ENCODE results near the gene ARHGAP28. TPM values are rescaled to one million over a fixed set of nuclear protein-coding genes. Genes with fewer than 3 reads are reported as not detected.

Gene ARHGAP28
- total and polyA plus RNA-seq, 4 experiments from 2014 or later, result not detected

GRCh38 chr18:6712401-6712800, 17.1 kb upstream of the ARHGAP28 start:
- no peak overlapping the region for H3K4me3 Mint-ChIP-seq
- no peaks in the 10 kb centered on the region for H3K9me3 ChIP-seq (ENCODE audit: control insufficient read depth in 1 of 2, low read length in 2 of 2)
- H3K27me3 Mint-ChIP-seq, result no peaks in the 10 kb centered on the region
- H3K4me1 ChIP-seq (ENCODE audit: insufficient read depth, low read length), result no peaks in the 10 kb centered on the region
- H3K36me3 ChIP-seq (ENCODE audit: insufficient read depth, low read length), result no peaks in the 10 kb centered on the region
- CTCF ChIA-PET (ENCODE audit: partially characterized antibody), result no interaction called here
- no peak overlapping the region for H3K27ac Mint-ChIP-seq
- POLR2A ChIA-PET (ENCODE audit: partially characterized antibody), result no interaction called here
- peaks cover 0 to 9% (median 3%) of the 10 kb centered on the region in 8 donors for H3K9me3 Mint-ChIP-seq
- no peak for DNase-seq
- no peak overlapping the region for H3K27ac ChIP-seq (ENCODE audit: low read depth, low read length)
- no peaks in the 10 kb centered on the region for H3K4me1 Mint-ChIP-seq
- intact Hi-C loops (cut with micrococcal nuclease), result no loop called here
- no peaks in the 10 kb centered on the region for H3K36me3 Mint-ChIP-seq
- H3K27me3 ChIP-seq (ENCODE audit: insufficient read depth, low read length), result no peaks in the 10 kb centered on the region
- H3K4me3 ChIP-seq (ENCODE audit: low read length in 2 of 2), result no peak overlapping the region

GRCh38 chr18:6714010-6714409, 15.5 kb upstream of the ARHGAP28 start:
- ChIA-PET POLR2A (ENCODE audit: partially characterized antibody) (no interaction called here), CTCF (ENCODE audit: partially characterized antibody) (no interaction called here)
- no peak overlapping the region for H3K27ac ChIP-seq (ENCODE audit: low read depth, low read length)
- H3K36me3 ChIP-seq (ENCODE audit: insufficient read depth, low read length), result no peaks in the 10 kb centered on the region
- no peaks in the 10 kb centered on the region for H3K27me3 Mint-ChIP-seq
- no peak overlapping the region for H3K4me3 ChIP-seq (ENCODE audit: low read length in 2 of 2)
- no peaks in the 10 kb centered on the region for H3K4me1 ChIP-seq (ENCODE audit: insufficient read depth, low read length)
- intact Hi-C loops (cut with micrococcal nuclease), result no loop called here
- no peaks in the 10 kb centered on the region for H3K36me3 Mint-ChIP-seq
- no peak overlapping the region for H3K4me3 Mint-ChIP-seq
- DNase-seq, result no peak
- no peaks in the 10 kb centered on the region for H3K4me1 Mint-ChIP-seq
- no peaks in the 10 kb centered on the region for H3K27me3 ChIP-seq (ENCODE audit: insufficient read depth, low read length)
- H3K9me3 Mint-ChIP-seq, result peaks cover 0 to 6% (median 4%) of the 10 kb centered on the region in 8 donors
- no peak overlapping the region for H3K27ac Mint-ChIP-seq
- H3K9me3 ChIP-seq (ENCODE audit: control insufficient read depth in 1 of 2, low read length in 2 of 2), result no peaks in the 10 kb centered on the region

GRCh38 chr18:6718267-6718666, 11.2 kb upstream of the ARHGAP28 start:
- intact Hi-C loops (cut with micrococcal nuclease), result no loop called here
- Histone ChIP-seq H3K27me3 (ENCODE audit: insufficient read depth, low read length) (no peaks in the 10 kb centered on the region), H3K4me3 (ENCODE audit: low read length in 2 of 2) (no peak overlapping the region), H3K27ac (ENCODE audit: low read depth, low read length) (no peak overlapping the region), H3K4me1 (ENCODE audit: insufficient read depth, low read length) (no peaks in the 10 kb centered on the region), H3K9me3 (ENCODE audit: control insufficient read depth in 1 of 2, low read length in 2 of 2) (no peaks in the 10 kb centered on the region), H3K36me3 (ENCODE audit: insufficient read depth, low read length) (no peaks in the 10 kb centered on the region)
- H3K27me3 Mint-ChIP-seq, result no peaks in the 10 kb centered on the region
- no peak overlapping the region for H3K4me3 Mint-ChIP-seq
- POLR2A ChIA-PET (ENCODE audit: partially characterized antibody), result no interaction called here
- H3K9me3 Mint-ChIP-seq, result peaks cover 3 to 13% (median 6%) of the 10 kb centered on the region in 8 donors
- CTCF ChIA-PET (ENCODE audit: partially characterized antibody), result no interaction called here
- H3K27ac Mint-ChIP-seq, result no peak overlapping the region
- no peaks in the 10 kb centered on the region for H3K4me1 Mint-ChIP-seq
- DNase-seq, result no peak
- no peaks in the 10 kb centered on the region for H3K36me3 Mint-ChIP-seq

GRCh38 chr18:6719098-6719846, 10.2 kb upstream of the ARHGAP28 start:
- H3K36me3 Mint-ChIP-seq, result no peaks in the 10 kb centered on the region
- ChIA-PET CTCF (ENCODE audit: partially characterized antibody) (no interaction called here), POLR2A (ENCODE audit: partially characterized antibody) (no interaction called here)
- H3K27me3 ChIP-seq (ENCODE audit: insufficient read depth, low read length), result no peaks in the 10 kb centered on the region
- H3K4me3 Mint-ChIP-seq, result no peak overlapping the region
- no peak overlapping the region for H3K27ac ChIP-seq (ENCODE audit: low read depth, low read length)
- H3K4me3 ChIP-seq (ENCODE audit: low read length in 2 of 2), result no peak overlapping the region
- no peak for DNase-seq
- H3K9me3 Mint-ChIP-seq, result peaks cover 3 to 13% (median 6%) of the 10 kb centered on the region in 8 donors
- intact Hi-C loops (cut with micrococcal nuclease), result no loop called here
- H3K36me3 ChIP-seq (ENCODE audit: insufficient read depth, low read length), result no peaks in the 10 kb centered on the region
- no peaks in the 10 kb centered on the region for H3K9me3 ChIP-seq (ENCODE audit: control insufficient read depth in 1 of 2, low read length in 2 of 2)
- H3K27ac Mint-ChIP-seq, result no peak overlapping the region
- no peaks in the 10 kb centered on the region for H3K4me1 ChIP-seq (ENCODE audit: insufficient read depth, low read length)
- H3K27me3 Mint-ChIP-seq, result no peaks in the 10 kb centered on the region
- H3K4me1 Mint-ChIP-seq, result no peaks in the 10 kb centered on the region

GRCh38 chr18:6719910-6720683, 9.4 kb upstream of the ARHGAP28 start:
- no peaks in the 10 kb centered on the region for H3K4me1 ChIP-seq (ENCODE audit: insufficient read depth, low read length)
- H3K4me3 ChIP-seq (ENCODE audit: low read length in 2 of 2), result no peak overlapping the region
- ChIA-PET CTCF (ENCODE audit: partially characterized antibody) (no interaction called here), POLR2A (ENCODE audit: partially characterized antibody) (no interaction called here)
- no peaks in the 10 kb centered on the region for H3K27me3 ChIP-seq (ENCODE audit: insufficient read depth, low read length)
- no peaks in the 10 kb centered on the region for H3K4me1 Mint-ChIP-seq
- H3K36me3 Mint-ChIP-seq, result no peaks in the 10 kb centered on the region
- intact Hi-C loops (cut with micrococcal nuclease), result no loop called here
- no peaks in the 10 kb centered on the region for H3K36me3 ChIP-seq (ENCODE audit: insufficient read depth, low read length)
- H3K9me3 Mint-ChIP-seq, result peaks cover 3 to 15% (median 7%) of the 10 kb centered on the region in 8 donors
- no peak for DNase-seq
- no peak overlapping the region for H3K4me3 Mint-ChIP-seq
- H3K27ac ChIP-seq (ENCODE audit: low read depth, low read length), result no peak overlapping the region
- H3K27me3 Mint-ChIP-seq, result no peaks in the 10 kb centered on the region
- H3K27ac Mint-ChIP-seq, result peak overlapping the region in 1 of 7 donors; percentile 9
- H3K9me3 ChIP-seq (ENCODE audit: control insufficient read depth in 1 of 2, low read length in 2 of 2), result no peaks in the 10 kb centered on the region

GRCh38 chr18:6721755-6722154, 7.8 kb upstream of the ARHGAP28 start:
- ChIA-PET POLR2A (ENCODE audit: partially characterized antibody) (no interaction called here), CTCF (ENCODE audit: partially characterized antibody) (no interaction called here)
- H3K36me3 ChIP-seq (ENCODE audit: insufficient read depth, low read length), result no peaks in the 10 kb centered on the region
- no peaks in the 10 kb centered on the region for H3K27me3 ChIP-seq (ENCODE audit: insufficient read depth, low read length)
- no peaks in the 10 kb centered on the region for H3K9me3 ChIP-seq (ENCODE audit: control insufficient read depth in 1 of 2, low read length in 2 of 2)
- H3K4me1 ChIP-seq (ENCODE audit: insufficient read depth, low read length), result no peaks in the 10 kb centered on the region
- Mint-ChIP-seq H3K4me3 (no peak overlapping the region), H3K27me3 (no peaks in the 10 kb centered on the region), H3K4me1 (no peaks in the 10 kb centered on the region), H3K27ac (no peak overlapping the region), H3K9me3 (peaks cover 0 to 15% (median 7%) of the 10 kb centered on the region in 8 donors), H3K36me3 (no peaks in the 10 kb centered on the region)
- H3K4me3 ChIP-seq (ENCODE audit: low read length in 2 of 2), result no peak overlapping the region
- DNase-seq, result no peak
- H3K27ac ChIP-seq (ENCODE audit: low read depth, low read length), result no peak overlapping the region
- intact Hi-C loops (cut with micrococcal nuclease), result no loop called here

- no peaks in the 10 kb centered on the region for H3K27me3 ChIP-seq (ENCODE audit: insufficient read depth, low read length)
- no peak overlapping the region for H3K27ac ChIP-seq (ENCODE audit: low read depth, low read length)
- Mint-ChIP-seq H3K4me1 (no peaks in the 10 kb centered on the region), H3K27me3 (no peaks in the 10 kb centered on the region), H3K27ac (no peak overlapping the region), H3K9me3 (peaks cover 0 to 15% (median 7%) of the 10 kb centered on the region in 8 donors), H3K36me3 (no peaks in the 10 kb centered on the region), H3K4me3 (no peak overlapping the region)
- no peak for DNase-seq
- H3K9me3 ChIP-seq (ENCODE audit: control insufficient read depth in 1 of 2, low read length in 2 of 2), result no peaks in the 10 kb centered on the region
- intact Hi-C loops (cut with micrococcal nuclease), result no loop called here
- no peaks in the 10 kb centered on the region for H3K4me1 ChIP-seq (ENCODE audit: insufficient read depth, low read length)
- no peak overlapping the region for H3K4me3 ChIP-seq (ENCODE audit: low read length in 2 of 2)
- no peaks in the 10 kb centered on the region for H3K36me3 ChIP-seq (ENCODE audit: insufficient read depth, low read length)
- POLR2A ChIA-PET (ENCODE audit: partially characterized antibody), result no interaction called here
- CTCF ChIA-PET (ENCODE audit: partially characterized antibody), result no interaction called here
Observed at GRCh38 chr18:6722690-6723089, 6.8 kb upstream of the ARHGAP28 start.
